GM12878 (cell line): ENCODE measurements around the gene RNU11. TPM values are rescaled to one million over a fixed set of nuclear protein-coding genes. Genes with fewer than 3 reads are reported as not detected.
A peak's percentile ranks its signal among the peaks of the same experiment; 100 is the strongest.

Source experiments
- ATAC-seq: fragments of 200-7000 bp; cut with Tn5 transposase; 3 replicates; pipeline ENCODE4 v1.9.1; 2020; ENCODE audit warnings: mild to moderate bottlenecking, moderate library complexity
- BruUV-seq: library from RNA; stranded (reverse); fragments of 400-500 nt; replicated peaks from 2 replicates; lab custom pipeline; 2021; lab: Mats Ljungman, UMichigan
- CTCF ChIA-PET: fragments of 300-600 bp; sonication (Branson Sonifier 250); formaldehyde crosslinking; extraction: SDS; loops from one replicate; lab custom pipeline; 2021; ENCODE audit warnings: inconsistent platforms; lab: Yijun Ruan, JAX
- POLR2A ChIA-PET: fragments of 350-600 bp; formaldehyde crosslinking; extraction: SDS; loops from one replicate; lab custom pipeline; 2021; ENCODE audit warnings: inconsistent platforms; lab: Charles Lee
- RAD21 ChIA-PET: fragments of 300-600 bp; sonication (Branson Sonifier 250); formaldehyde crosslinking; loops from one replicate; lab custom pipeline; 2023; ENCODE audit warnings: antibody characterized with exemption; ENCODE audit not compliant: unreplicated experiment; lab: Charles Lee
- SMC1A ChIA-PET: fragments of 300-600 bp; sonication (Branson Sonifier 250); formaldehyde crosslinking; loops from one replicate; lab custom pipeline; 2023; ENCODE audit not compliant: unreplicated experiment, uncharacterized antibody; lab: Charles Lee
- DNase-seq: peaks from one replicate; pipeline ENCODE4 v3.0.0-alpha.2; 2011; ENCODE audit warnings: low read depth, low spot score
- FAIRE-seq: peaks from 3 replicates; lab custom pipeline; 2011; peaks lifted over from hg19 to GRCh38; lab: Jason Lieb, UNC
- H2AFZ ChIP-seq: 2 replicates; pipeline ENCODE4 v1.6.0; 2011; ENCODE audit warnings: low read depth, low read length, control low read depth; ENCODE audit not compliant: control insufficient read depth
- H3K27ac ChIP-seq: 2 replicates; pipeline ENCODE4 v1.5.1; 2011; ENCODE audit warnings: control low read depth; ENCODE audit not compliant: control insufficient read depth, insufficient read depth
- H3K27me3 ChIP-seq, 2 experiments: replicated peaks in 1 of 2; 2 replicates each; pipeline versions ENCODE4 v1.6.0 to v1.6.1; 2011; ENCODE audit warnings: low read length in 1 of 2; ENCODE audit not compliant: control insufficient read depth in 2 of 2, insufficient read depth in 2 of 2
- H3K36me3 ChIP-seq, 2 experiments: 2 replicates each; pipeline ENCODE4 v1.5.1; 2011; ENCODE audit warnings: low read length in 1 of 2; ENCODE audit not compliant: control insufficient read depth in 2 of 2, insufficient read depth in 2 of 2
- H3K4me1 ChIP-seq: 2 replicates; pipeline ENCODE4 v1.6.1; 2011; ENCODE audit warnings: mild to moderate bottlenecking, low read length, moderate library complexity, mixed read lengths; ENCODE audit not compliant: control insufficient read depth, insufficient read depth
- H3K4me2 ChIP-seq: 2 replicates; pipeline ENCODE4 v1.6.0; 2011; ENCODE audit warnings: control low read depth; ENCODE audit not compliant: control insufficient read depth, insufficient read depth
- H3K4me3 ChIP-seq: fragments of 200-600 bp; sonication (generic); 2 replicates; pipeline ENCODE4 v1.5.1; 2016
- H3K79me2 ChIP-seq: 2 replicates; pipeline ENCODE4 v1.6.0; 2011; ENCODE audit warnings: low read length; ENCODE audit not compliant: control insufficient read depth, insufficient read depth
- H3K9ac ChIP-seq: 2 replicates; pipeline ENCODE4 v1.8.0; 2011; ENCODE audit warnings: low read length, control low read depth, mixed read lengths; ENCODE audit not compliant: control insufficient read depth, insufficient read depth
- H3K9me3 ChIP-seq: replicated peaks from 3 replicates; pipeline ENCODE4 v1.5.1; 2011; ENCODE audit warnings: mild to moderate bottlenecking, low read length; ENCODE audit not compliant: control insufficient read depth, insufficient read depth
- H4K20me1 ChIP-seq: 2 replicates; pipeline ENCODE4 v1.6.0; 2011; ENCODE audit not compliant: control insufficient read depth, insufficient read depth
- CBX5 ChIP-seq: sonication (generic); IDR thresholded peaks from 2 replicates; pipeline ENCODE4 v1.6.1; 2016; ENCODE audit warnings: low read depth, moderate library complexity, mild to moderate bottlenecking, inconsistent platforms
- E2F4 ChIP-seq: IDR thresholded peaks from 2 replicates; pipeline ENCODE4 v1.6.1; 2012; ENCODE audit warnings: low read depth, low read length, improper control_type of control experiment
- EZH2 ChIP-seq: IDR thresholded peaks from 2 replicates; pipeline ENCODE4 v1.6.1; 2012; ENCODE audit warnings: low read depth, mild to moderate bottlenecking, control low read depth, inconsistent platforms, low read length, borderline replicate concordance; ENCODE audit not compliant: control insufficient read depth
- MAX ChIP-seq: IDR thresholded peaks from 2 replicates; pipeline ENCODE4 v1.6.1; 2012; ENCODE audit warnings: low read depth, low read length, improper control_type of control experiment
- MYC ChIP-seq: IDR thresholded peaks from 2 replicates; pipeline ENCODE4 v1.6.1; 2011; ENCODE audit warnings: mild to moderate bottlenecking, low read length, moderate library complexity, inconsistent platforms; ENCODE audit not compliant: insufficient read depth, insufficient replicate concordance, insufficient read length, severe bottlenecking
- NFIC ChIP-seq: IDR thresholded peaks from 2 replicates; pipeline ENCODE4 v1.6.1; 2012; ENCODE audit warnings: low read depth, mild to moderate bottlenecking, inconsistent platforms, low read length, moderate library complexity
- NRF1 ChIP-seq: conservative IDR thresholded peaks from 2 replicates; pipeline ENCODE4 v1.6.1; 2011; ENCODE audit warnings: mild to moderate bottlenecking, low read depth, low read length, improper control_type of control experiment
- PKNOX1 ChIP-seq: fragments of 450-650 bp; IDR thresholded peaks from 2 replicates; pipeline ENCODE4 v1.6.1; 2016; ENCODE audit warnings: mild to moderate bottlenecking
- PML ChIP-seq: IDR thresholded peaks from 2 replicates; pipeline ENCODE4 v1.6.1; 2012; ENCODE audit warnings: low read length, inconsistent platforms
- POLR2AphosphoS5 ChIP-seq: IDR thresholded peaks from 2 replicates; pipeline ENCODE4 v1.6.1; 2011; ENCODE audit warnings: mild to moderate bottlenecking, low read length, inconsistent platforms
- RELA ChIP-seq: fragments of 450-650 bp; IDR thresholded peaks from 2 replicates; pipeline ENCODE4 v1.8.0; 2014; ENCODE audit warnings: borderline replicate concordance; ENCODE audit not compliant: partially characterized antibody
- RELB ChIP-seq: fragments of 450-650 bp; IDR thresholded peaks from 2 replicates; pipeline ENCODE4 v1.6.1; 2017; ENCODE audit warnings: low read depth, mild to moderate bottlenecking, moderate library complexity
- SUPT20H ChIP-seq: IDR thresholded peaks from 2 replicates; pipeline ENCODE4 v1.6.1; 2011; ENCODE audit warnings: low read depth, mild to moderate bottlenecking, low read length, moderate library complexity, borderline replicate concordance; ENCODE audit not compliant: control insufficient read depth
- TAF1 ChIP-seq: IDR thresholded peaks from 2 replicates; pipeline ENCODE4 v1.6.1; 2011; ENCODE audit warnings: mild to moderate bottlenecking, low read depth, low read length, borderline replicate concordance
- TARDBP ChIP-seq: IDR thresholded peaks from 2 replicates; pipeline ENCODE4 v1.6.1; 2016; ENCODE audit warnings: borderline replicate concordance
- USF1 ChIP-seq: IDR thresholded peaks from 2 replicates; pipeline ENCODE4 v1.6.1; 2011; ENCODE audit warnings: borderline replicate concordance, low read depth, mild to moderate bottlenecking, moderate library complexity, mixed read lengths, low read length; ENCODE audit not compliant: insufficient read depth; ENCODE audit errors: extremely low read length
- YY1 ChIP-seq: IDR thresholded peaks from 2 replicates; pipeline ENCODE4 v1.6.1; 2011; ENCODE audit warnings: low read depth, mild to moderate bottlenecking, low read length
- WGBS: methylation state at CpG from one replicate; pipeline ENCODE4 v1.1.6; 2016; ENCODE audit warnings: low lambda C conversion rate; ENCODE audit not compliant: insufficient replicate concordance, insufficient coverage; ENCODE audit errors: missing lambda C conversion rate; 5-methylcytosine and 5-hydroxymethylcytosine counted together
- in situ Hi-C: fragments of 300-500 bp; cut with MboI; formaldehyde crosslinking; loops from 9 replicates; pipeline ENCODE4 v1.14.3; 2018; ENCODE audit warnings: mixed read lengths
- intact Hi-C: fragments of 100-400 bp; cut with micrococcal nuclease; formaldehyde crosslinking; loops from one replicate; pipeline ENCODE4 v1.14.2; 2022; ENCODE audit not compliant: unreplicated experiment
- polyA plus RNA-seq, 11 experiments: library from polyadenylated mRNA; depleted of rRNA in 4 of 11; unstranded in 6 of 11; stranded (reverse) in 5 of 11; fragments of >200 nt; fragmentation: Nextera tagmentation in 4 of 11; fragmentation: Illumina TruSeq in 1 of 11; extraction: Ambion mirVana in 4 of 11; extraction: Trizol in 1 of 11; gene quantifications; 1 replicate in 1 of 11; 2 replicates in 10 of 11; pipeline versions ENCODE4 v1.2.1 to v1.2.3, GENCODE V29; 2011 to 2016; ENCODE audit warnings: inconsistent platforms in 2 of 11, missing spikeins in 2 of 11, low read depth in 1 of 11
- total RNA-seq, 4 experiments: library from RNA; depleted of rRNA in 3 of 4; stranded (reverse); fragments of >200 nt in 3 of 4; fragmentation: Illumina TruSeq in 1 of 4; extraction: Trizol in 1 of 4; gene quantifications; 2 replicates each; pipeline versions ENCODE4 v1.2.1 to v1.2.3, GENCODE V29; 2013 to 2021

Gene RNU11
- total and polyA plus RNA-seq, 10 of the 15 experiments (the other 5 are each of a cell fraction or from before 2014, with no cell fraction given) = under 0.01 TPM; not detected in 9

- peak within 1 kb of the TSS; percentile 89 for H3K4me2 ChIP-seq
- in situ Hi-C loops = no loop called here
- ChIA-PET SMC1A (interaction anchor here (0.5 to 2.8 kb wide), 11 partner anchors 8 to 538 kb away, joined by 3 to 21 read pairs (median 3); partner anchors contain the start of genes RNU11, TAF12 and YTHDF2), RAD21 (interaction anchor here (0.8 to 2.6 kb wide), 8 partner anchors 20 to 217 kb away, joined by 3 to 26 read pairs (median 4); partner anchors contain the start of genes RNU11, TAF12 and YTHDF2), POLR2A (interaction anchor here (0.9 to 4.8 kb wide), 10 partner anchors 9 to 514 kb away, joined by 3 to 43 read pairs (median 6); partner anchors contain the start of genes MED18, RNU11, SRSF4 and TAF12), CTCF (interaction anchor here (0.9 to 2.4 kb wide), 6 partner anchors 20 to 253 kb away, joined by 3 to 15 read pairs (median 4); partner anchors contain the start of genes RNU11, TAF12 and YTHDF2)
- ATAC-seq (peak; percentile 84), DNase-seq (peak; percentile 34), FAIRE-seq (peak; percentile 79)
- H3K4me1 ChIP-seq = no peaks in the 10 kb centered on the region
- H3K36me3 ChIP-seq = no peaks in the 10 kb centered on the region
- H3K9me3 ChIP-seq = no peaks in the 10 kb centered on the region
- intact Hi-C loops = no loop called here
- 5% methylated on average over 22 of the region's 57 CpGs for WGBS
- H4K20me1 ChIP-seq = no peaks in the 10 kb centered on the region
- peak within 1 kb of the TSS; percentile 97 for H2AFZ ChIP-seq
- TSS peak; percentile 71 for BruUV-seq
- H3K79me2 ChIP-seq = peaks cover 25% of the 10 kb centered on the region
- H3K27ac ChIP-seq = peak within 1 kb of the TSS; percentile 99
- peak within 1 kb of the TSS; percentile 100 for H3K4me3 ChIP-seq
- H3K27me3 ChIP-seq = no peaks in the 10 kb centered on the region
- peak within 1 kb of the TSS; percentile 100 for H3K9ac ChIP-seq
- TF ChIP-seq TAF1 (0 out of 2 replicates have a peak, but pooled peaks have one; percentile 25), MAX (no peak), TARDBP (no peak), YY1 (peak; percentile 9; the same call in 1 of the 2 replicates), EZH2 (no peak), E2F4 (no peak), POLR2AphosphoS5 (0 out of 2 replicates have a peak, but pooled peaks have one; percentile 25), PML (no peak), RELB (peak; percentile 83; the same call in 1 of the 2 replicates), SUPT20H (no peak), PKNOX1 (no peak), MYC (no peak), NFIC (no peak), NRF1 (peak; percentile 45; the same call in 1 of the 2 replicates), RELA (no peak), CBX5 (no peak), USF1 (no peak)
These were observed 20.0 kb downstream of the RNU11 start, which contains the start of gene GMEB1 for GRCh38 chr1:28668191-28668955. GMEB1 (plus strand) TSS chr1:28668784; CDS start chr1:28683613, 14,829 bp downstream.
